HepG2 (cell line): ENCODE data around the gene SHANK2. TPM values are rescaled to one million over a fixed set of nuclear protein-coding genes. Genes with fewer than 3 reads are reported as not detected.

Experiments
- BRD4 ChIP-seq: sonication (generic); formaldehyde crosslinking; IDR thresholded peaks from 2 replicates; pipeline ENCODE4 v1.4.0; 2020; ENCODE audit warnings: missing genetic modification reagents
- E2F2 ChIP-seq: sonication (generic); formaldehyde crosslinking; IDR thresholded peaks from 2 replicates; pipeline ENCODE4 v1.4.0; 2020; ENCODE audit warnings: missing genetic modification reagents, borderline replicate concordance
- HNF4A ChIP-seq: sonication (generic); formaldehyde crosslinking; IDR thresholded peaks from 2 replicates; pipeline ENCODE4 v1.4.0; 2020; ENCODE audit warnings: missing genetic modification reagents
- IRF2 ChIP-seq: IDR thresholded peaks from 2 replicates; pipeline ENCODE4 v1.6.1; 2018; ENCODE audit warnings: missing genetic modification reagents, missing compliant biosample characterization
- MIER3 ChIP-seq: IDR thresholded peaks from 2 replicates; pipeline ENCODE4 v1.6.1; 2016; ENCODE audit warnings: missing compliant biosample characterization, borderline replicate concordance
- TBL1XR1 ChIP-seq: fragments of 150-350 bp; IDR thresholded peaks from 2 replicates; pipeline ENCODE4 v1.6.1; 2014; ENCODE audit warnings: borderline replicate concordance, low read length; ENCODE audit not compliant: partially characterized antibody
- U2AF1 ChIP-seq: fragments of 200-400 bp; formaldehyde crosslinking; optimal IDR thresholded peaks from 2 replicates; pipeline ENCODE3; 2017; ENCODE audit warnings: mild to moderate bottlenecking, low read depth, low read length
- ZBTB40 ChIP-seq, 2 experiments: fragments of 450-650 bp in 1 of 2; sonication (generic) in 1 of 2; formaldehyde crosslinking in 1 of 2; IDR thresholded peaks; 2 replicates each; pipeline versions ENCODE4 v1.6.1 to v1.8.0; 2016 to 2022; ENCODE audit warnings: antibody characterized with exemption in 1 of 2, mild to moderate bottlenecking in 1 of 2, missing genetic modification reagents in 1 of 2
- ZBTB7B ChIP-seq: sonication (generic); formaldehyde crosslinking; IDR thresholded peaks from 2 replicates; pipeline ENCODE4 v1.4.0; 2020; ENCODE audit warnings: missing genetic modification reagents
- ZNF143 ChIP-seq: sonication (generic); formaldehyde crosslinking; IDR thresholded peaks from 2 replicates; pipeline ENCODE4 v1.4.0; 2020; ENCODE audit warnings: missing genetic modification reagents
- ZNF766 ChIP-seq: sonication (generic); formaldehyde crosslinking; IDR thresholded peaks from 2 replicates; pipeline ENCODE4 v1.5.0; 2020; ENCODE audit warnings: missing genetic modification reagents, borderline replicate concordance
- polyA plus RNA-seq, 8 experiments: library from polyadenylated mRNA; depleted of rRNA in 3 of 8; stranded (reverse) in 7 of 8; unstranded in 1 of 8; fragments of >200 nt; fragmentation: Illumina TruSeq in 4 of 8; extraction: Trizol in 4 of 8; gene quantifications; 2 replicates each; pipeline versions ENCODE4 v1.2.1 to v1.2.3, GENCODE V29; 2011 to 2016; ENCODE audit warnings: low read depth in 4 of 8, missing spikeins in 1 of 8, mixed read lengths in 1 of 8; ENCODE audit not compliant: insufficient read depth in 1 of 8
- total RNA-seq, 5 experiments: library from RNA; depleted of rRNA; stranded (reverse); fragments of >200 nt; fragmentation: Illumina TruSeq; extraction: Trizol; gene quantifications; 2 replicates each; pipeline ENCODE4 v1.2.3, GENCODE V29; 2016; ENCODE audit warnings: low read depth in 1 of 5
- TF ChIP-seq, protein P1 (sequence below): sonication (generic); formaldehyde crosslinking; IDR thresholded peaks from 2 replicates; pipeline ENCODE4 v1.4.0; 2020; ENCODE audit warnings: missing genetic modification reagents
- TF ChIP-seq, protein P2 (sequence below): sonication (generic); formaldehyde crosslinking; IDR thresholded peaks from 2 replicates; pipeline ENCODE4 v1.5.1; 2020; ENCODE audit warnings: missing genetic modification reagents, mild to moderate bottlenecking, borderline replicate concordance

Gene SHANK2
- total and polyA plus RNA-seq, 2 of the 13 experiments (the other 11 are each of a cell fraction or from before 2014, with no cell fraction given), result 10.2 to 13.0 TPM

DNA sequence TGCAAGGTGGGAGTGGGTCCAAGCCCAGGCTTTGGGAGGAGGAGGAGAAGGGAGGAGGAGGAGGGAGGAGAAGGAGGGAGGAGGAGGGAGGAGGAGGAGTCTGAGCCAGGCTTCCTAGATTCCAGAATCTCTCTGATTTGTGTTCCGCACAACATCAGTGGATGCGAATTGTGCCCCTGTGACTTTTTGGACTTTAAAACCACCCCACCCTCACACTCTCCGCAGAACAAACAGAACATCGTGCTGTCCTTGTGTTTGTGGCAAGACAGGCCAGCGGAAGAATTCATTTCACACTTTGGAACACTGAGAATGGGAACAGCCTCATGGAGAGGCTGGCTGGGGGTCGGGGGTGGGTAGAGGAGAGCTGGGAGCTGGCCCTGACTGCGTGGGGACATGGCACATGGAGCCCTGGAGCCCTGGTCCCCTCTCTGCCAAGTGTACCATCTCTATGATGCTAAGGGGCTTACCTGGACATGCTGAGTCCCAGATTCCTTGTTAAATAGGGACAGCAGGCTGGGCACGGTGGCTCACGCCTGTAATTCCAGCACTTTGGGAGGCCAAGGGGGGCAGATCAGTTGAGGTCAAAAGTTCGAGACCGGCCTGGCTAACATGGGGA is 16.4 kb upstream of the SHANK2 start (continued):
- TF ChIP-seq ZBTB7B (CRISPR knock-in tag) (peak; percentile 87), BRD4 (CRISPR knock-in tag) (0 out of 2 replicates have a peak, but pooled peaks have one; percentile 53), ZNF766 (CRISPR knock-in tag) (peak; percentile 44; the same call in 1 of the 2 replicates), U2AF1 (no peak), ZBTB40 (IDR thresholded peaks at IDR 0.05) (no peak), ZBTB40 (CRISPR knock-in tag; IDR thresholded peaks at IDR 0.05) (peak; percentile 32; the same call in 1 of the 2 replicates), MIER3 (CRISPR knock-in tag) (peak; percentile 36; the same call in 1 of the 2 replicates), HNF4A (CRISPR knock-in tag) (peak; percentile 90), ZNF143 (CRISPR knock-in tag) (no peak), E2F2 (CRISPR knock-in tag) (no peak), TBL1XR1 (no peak), IRF2 (0 out of 2 replicates have a peak, but pooled peaks have one; percentile 47)
- TF ChIP-seq, protein P1, sequence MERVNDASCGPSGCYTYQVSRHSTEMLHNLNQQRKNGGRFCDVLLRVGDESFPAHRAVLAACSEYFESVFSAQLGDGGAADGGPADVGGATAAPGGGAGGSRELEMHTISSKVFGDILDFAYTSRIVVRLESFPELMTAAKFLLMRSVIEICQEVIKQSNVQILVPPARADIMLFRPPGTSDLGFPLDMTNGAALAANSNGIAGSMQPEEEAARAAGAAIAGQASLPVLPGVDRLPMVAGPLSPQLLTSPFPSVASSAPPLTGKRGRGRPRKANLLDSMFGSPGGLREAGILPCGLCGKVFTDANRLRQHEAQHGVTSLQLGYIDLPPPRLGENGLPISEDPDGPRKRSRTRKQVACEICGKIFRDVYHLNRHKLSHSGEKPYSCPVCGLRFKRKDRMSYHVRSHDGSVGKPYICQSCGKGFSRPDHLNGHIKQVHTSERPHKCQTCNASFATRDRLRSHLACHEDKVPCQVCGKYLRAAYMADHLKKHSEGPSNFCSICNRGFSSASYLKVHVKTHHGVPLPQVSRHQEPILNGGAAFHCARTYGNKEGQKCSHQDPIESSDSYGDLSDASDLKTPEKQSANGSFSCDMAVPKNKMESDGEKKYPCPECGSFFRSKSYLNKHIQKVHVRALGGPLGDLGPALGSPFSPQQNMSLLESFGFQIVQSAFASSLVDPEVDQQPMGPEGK, result peak; percentile 76
- TF ChIP-seq, protein P2, sequence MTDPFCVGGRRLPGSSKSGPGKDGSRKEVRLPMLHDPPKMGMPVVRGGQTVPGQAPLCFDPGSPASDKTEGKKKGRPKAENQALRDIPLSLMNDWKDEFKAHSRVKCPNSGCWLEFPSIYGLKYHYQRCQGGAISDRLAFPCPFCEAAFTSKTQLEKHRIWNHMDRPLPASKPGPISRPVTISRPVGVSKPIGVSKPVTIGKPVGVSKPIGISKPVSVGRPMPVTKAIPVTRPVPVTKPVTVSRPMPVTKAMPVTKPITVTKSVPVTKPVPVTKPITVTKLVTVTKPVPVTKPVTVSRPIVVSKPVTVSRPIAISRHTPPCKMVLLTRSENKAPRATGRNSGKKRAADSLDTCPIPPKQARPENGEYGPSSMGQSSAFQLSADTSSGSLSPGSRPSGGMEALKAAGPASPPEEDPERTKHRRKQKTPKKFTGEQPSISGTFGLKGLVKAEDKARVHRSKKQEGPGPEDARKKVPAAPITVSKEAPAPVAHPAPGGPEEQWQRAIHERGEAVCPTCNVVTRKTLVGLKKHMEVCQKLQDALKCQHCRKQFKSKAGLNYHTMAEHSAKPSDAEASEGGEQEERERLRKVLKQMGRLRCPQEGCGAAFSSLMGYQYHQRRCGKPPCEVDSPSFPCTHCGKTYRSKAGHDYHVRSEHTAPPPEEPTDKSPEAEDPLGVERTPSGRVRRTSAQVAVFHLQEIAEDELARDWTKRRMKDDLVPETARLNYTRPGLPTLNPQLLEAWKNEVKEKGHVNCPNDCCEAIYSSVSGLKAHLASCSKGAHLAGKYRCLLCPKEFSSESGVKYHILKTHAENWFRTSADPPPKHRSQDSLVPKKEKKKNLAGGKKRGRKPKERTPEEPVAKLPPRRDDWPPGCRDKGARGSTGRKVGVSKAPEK, result 0 out of 2 replicates have a peak, but pooled peaks have one; percentile 14
